ENCODE results near the gene SCG3.

The SCG3 gene

DNA sequence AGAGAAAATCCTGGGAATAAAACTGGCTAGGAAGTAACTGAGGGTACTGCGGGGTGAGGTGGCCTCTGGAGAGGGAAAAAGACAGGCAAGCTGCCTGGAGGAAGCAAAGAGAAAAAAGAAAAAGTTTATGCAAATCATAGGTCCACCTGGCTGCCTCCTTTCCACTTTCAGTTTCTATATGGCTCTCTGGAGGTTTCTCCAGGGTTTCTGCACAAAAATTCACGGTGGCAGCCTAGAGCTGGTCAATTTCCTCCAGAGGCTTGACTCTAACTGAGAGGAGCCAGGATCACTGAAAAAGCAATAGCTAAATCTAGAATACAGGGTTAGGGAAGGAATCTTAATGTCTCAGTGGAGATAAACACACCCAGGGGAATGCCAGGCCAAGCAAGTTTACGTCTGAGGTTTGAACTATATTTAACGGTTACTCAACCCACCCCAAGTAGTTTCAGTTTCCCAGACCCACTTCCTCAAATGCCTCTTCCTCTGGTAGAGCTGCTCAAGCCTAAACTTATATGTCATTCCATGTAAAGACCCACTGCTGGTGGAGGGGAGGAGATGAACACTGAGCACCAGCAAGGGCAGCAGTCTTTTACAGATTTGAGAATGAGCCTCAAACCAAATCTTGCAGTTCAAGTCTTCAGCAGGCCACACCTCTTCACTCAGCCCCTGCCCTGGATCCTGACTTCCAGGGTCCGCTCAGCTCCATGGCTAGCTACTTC lies 50.4 kb downstream of the SCG3 start:
- DNase-seq: no peak

DNA sequence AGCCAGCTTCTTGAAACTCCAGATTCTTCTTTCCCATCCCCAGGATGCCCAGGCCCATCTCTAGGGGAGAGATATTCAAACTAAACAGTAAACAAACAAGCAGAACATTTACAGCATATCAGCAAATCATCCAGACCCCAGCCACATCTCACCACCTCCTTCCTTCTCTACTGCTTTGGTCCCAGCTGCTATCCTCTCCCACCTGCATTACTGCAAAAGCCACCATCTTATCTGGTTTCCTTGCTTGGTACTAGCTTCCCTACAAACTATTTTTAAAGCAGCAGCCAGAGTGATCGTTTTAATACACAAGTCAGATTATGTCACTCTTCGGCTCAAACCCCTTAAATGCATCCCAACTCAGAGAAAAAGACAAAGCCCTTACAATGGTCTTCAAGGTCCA lies 51.3 kb downstream of the SCG3 start:
- DNase-seq: no peak

DNA sequence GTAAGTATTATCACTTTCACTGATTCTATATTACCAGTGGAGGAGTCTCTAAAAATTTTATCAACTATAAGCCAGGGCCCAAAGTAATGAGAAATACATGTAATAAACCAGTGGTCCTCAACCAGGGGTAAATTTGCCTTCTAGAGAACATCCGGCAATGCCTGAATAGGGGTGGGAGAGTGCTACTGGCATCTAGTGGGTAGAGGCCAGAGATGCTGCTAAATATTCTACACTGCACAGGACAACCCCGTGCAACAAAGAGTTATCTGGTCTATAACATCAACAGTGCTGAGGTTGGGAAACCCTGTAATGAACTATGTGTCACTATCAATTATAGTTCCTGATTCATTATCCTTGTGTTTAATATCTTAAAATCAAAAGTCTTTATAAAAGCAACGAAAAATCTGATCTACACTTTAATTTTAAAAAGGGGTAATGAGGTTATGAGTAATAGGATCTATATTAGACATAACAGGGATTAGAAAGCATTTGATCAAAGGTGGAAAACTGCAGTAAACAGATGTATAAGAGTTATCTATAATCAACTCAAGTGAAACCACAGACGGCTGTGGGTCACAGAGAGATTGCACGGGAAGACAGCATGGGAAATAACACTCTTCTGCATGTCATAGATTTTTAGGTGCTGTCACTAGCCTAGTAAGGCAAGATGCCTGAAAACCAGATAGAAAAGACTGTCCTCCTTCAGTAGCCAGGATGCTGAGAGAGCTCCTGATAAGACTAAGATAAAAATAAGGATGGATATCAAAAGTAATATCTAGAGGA lies 54.1 kb downstream of the SCG3 start:
- DNase-seq: no peak

DNA sequence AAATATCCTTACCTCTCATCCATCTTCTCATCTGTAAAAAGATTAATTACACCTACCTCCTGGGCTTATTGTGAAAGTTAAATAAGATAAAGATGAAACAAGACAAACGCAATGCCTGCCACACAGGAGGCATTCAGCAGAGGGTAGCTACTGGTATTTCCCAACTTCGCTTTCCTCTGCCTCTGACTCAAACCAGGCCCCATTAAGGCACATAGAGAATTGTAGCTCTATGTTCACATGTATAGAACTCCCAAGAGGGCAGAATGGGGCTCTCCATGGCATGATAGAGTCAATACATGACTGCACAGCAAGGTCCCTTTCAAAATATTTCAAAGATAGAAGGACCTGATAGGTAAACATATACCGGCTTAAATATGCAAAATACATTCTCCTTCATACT lies 54.8 kb downstream of the SCG3 start:
- DNase-seq: no peak

DNA sequence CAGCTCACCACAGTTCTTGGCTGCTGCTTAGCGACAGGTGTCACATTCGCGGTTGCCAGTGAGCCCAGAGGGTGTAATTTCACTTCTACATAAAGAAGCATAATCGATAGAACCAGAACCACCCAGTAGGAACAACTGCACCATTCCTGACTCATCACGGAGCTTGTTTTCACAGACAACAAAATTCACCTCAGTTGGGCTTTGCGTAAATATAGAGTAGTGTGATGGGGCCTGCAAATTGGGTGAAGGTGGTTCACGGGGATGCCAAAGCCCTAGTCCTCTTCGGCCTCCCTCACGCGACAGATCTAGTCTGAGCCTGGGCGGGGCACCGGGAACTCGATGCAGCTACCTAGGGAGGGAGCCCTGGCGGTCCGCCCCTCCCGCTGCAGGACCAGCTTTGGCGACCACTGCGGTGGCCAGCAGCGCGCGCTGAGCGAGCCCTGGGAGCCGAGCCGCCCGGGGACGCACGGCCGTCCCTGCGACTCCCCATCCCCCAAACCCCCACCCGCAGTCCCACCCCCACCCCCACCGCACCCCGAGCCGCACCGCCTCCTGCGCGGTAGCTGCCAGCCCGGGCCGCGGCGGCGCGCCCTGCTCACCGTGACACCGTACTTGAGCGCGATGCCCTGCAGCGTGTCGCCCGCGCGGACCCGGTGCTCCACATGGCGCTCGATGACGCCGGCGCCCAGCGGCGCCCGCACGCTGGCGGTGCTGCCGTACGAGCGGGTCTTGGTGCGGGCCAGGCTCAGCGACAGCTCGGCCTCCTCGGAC lies 55.6 kb downstream of the SCG3 start:
- DNase-seq: peak; percentile 57

DNA sequence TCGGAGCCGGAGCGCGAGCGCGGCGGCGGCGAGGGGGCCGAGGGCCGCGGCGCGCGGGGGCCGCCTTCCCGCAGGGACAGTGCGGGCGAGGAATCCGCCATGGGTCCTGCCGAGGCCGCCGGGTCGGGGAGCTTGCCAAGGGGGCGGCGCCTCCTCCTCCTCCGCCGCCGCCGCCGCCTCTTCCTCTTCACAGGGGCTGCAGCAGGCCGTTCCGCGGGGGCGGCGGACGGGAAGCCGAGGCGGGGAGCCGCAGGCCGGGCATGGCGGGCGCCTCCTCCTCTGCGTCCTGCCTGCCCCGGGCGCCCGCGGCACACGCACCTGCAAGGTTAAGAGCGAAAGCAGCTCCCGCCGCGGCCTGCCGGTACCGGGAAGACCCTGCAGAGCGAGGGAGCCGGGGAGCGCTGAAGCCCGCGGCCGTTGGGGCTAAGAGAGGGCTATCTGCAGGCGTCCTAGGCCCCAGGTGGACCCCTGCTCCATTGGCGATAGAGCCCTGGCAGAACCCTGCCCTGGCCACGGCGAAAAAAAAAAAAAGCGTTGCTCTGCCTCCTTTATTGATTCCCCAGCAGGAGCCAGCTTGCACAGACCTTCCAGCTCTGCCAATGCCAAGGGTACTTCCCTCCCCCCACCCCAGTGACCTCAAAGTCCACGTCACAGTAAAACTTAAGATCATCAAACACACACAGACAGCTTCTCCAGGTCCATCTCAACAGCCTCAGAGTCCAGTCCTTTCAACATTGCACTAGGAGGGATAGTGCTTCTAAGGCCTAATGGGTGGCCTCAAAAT lies 56.4 kb downstream of the SCG3 start, which contains the start of gene LYSMD2:
Gene LYSMD2, minus strand, starts transcription at position 134 of the 784 bp plus-strand sequence. Its CDS starts 33 bp downstream, at position 101.
- peak; percentile 64 to 74 for DNase-seq

DNA sequence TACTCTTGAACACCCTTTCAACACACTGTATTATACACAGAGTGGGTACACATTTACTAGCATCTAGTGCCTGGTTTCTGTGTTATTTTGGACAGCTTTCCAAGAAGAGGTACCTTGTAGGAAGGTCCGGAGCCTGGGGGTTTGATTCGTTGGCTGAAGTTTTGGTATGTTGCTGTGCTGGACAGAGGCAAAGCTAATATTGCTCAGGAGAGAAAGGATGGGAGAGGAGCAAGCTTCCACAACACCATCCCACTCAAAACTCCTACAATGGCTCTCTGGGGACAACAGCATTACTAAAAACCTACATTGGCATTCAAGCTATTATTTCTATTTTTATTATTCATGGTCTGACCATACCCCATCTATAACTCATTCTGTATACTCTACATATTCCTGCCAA lies 57.2 kb downstream of the SCG3 start:
- no peak for DNase-seq

DNA sequence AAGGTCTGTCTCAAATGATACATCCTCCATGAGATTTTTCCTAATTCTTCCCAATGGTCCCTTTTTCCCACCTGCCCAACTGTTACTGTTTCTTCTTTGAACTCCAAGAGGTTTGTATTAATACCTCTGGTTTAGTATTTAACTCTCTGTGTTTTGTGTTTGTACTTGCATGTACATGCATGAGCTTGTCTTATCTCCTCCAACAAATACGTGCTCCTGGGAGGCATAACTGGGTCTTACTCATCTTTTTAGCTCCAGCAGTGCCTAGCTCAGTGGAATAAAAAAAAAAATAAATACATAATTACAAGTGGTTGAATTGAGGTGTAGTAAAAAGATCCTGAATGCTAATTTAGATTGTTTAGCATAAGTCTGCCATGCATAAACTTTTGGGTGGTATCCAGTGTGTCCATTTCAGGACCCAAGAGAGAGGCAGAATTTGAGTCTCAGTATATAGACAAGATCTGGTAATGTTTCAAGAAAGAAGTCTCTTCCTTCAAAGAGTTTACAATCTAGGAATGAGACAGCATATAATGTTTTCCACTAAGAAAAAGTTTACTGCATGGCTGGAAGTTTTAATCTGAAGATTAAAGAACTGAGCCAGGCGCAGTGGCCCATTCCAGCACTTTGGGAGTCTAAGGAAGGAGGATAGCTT lies 57.9 kb downstream of the SCG3 start:
- no peak for DNase-seq

DNA sequence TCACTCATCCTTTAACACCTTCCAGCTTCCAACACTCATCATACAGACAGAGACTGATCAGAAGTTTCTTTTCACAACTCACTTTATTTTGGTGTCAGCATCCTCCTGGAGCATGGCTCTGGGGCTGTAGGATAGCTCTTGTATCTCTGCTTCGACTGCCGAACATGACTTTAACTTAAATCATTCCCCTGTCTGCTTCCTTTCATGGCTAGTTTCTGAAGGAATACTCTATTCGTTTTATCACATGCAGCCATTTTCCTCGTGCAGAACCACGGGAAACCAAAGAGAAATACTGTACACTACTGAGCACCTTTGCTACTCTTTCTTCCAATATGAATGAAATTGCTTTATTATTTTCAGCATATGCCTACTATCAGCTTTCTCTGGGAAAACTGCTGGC lies 68.0 kb downstream of the SCG3 start:
- DNase-seq: no peak

DNA sequence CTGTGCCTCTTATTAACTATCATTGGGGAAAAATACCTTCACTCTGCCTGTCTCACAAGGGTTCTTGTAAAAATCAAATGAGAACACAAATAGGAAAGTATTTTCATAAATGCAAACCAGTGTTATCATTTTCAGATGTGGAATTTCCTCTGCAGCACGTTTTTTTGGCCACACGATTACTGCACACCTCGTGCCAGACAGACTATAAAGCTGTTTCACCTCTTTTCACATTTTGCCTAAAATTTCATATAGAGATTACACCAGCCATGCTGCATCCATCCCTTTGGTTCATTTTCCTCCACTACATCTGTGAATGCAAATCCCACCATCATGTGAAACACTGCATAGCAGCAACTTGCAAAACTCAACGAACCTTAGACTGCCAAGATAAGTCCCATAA lies 68.9 kb downstream of the SCG3 start:
- no peak for DNase-seq

DNA sequence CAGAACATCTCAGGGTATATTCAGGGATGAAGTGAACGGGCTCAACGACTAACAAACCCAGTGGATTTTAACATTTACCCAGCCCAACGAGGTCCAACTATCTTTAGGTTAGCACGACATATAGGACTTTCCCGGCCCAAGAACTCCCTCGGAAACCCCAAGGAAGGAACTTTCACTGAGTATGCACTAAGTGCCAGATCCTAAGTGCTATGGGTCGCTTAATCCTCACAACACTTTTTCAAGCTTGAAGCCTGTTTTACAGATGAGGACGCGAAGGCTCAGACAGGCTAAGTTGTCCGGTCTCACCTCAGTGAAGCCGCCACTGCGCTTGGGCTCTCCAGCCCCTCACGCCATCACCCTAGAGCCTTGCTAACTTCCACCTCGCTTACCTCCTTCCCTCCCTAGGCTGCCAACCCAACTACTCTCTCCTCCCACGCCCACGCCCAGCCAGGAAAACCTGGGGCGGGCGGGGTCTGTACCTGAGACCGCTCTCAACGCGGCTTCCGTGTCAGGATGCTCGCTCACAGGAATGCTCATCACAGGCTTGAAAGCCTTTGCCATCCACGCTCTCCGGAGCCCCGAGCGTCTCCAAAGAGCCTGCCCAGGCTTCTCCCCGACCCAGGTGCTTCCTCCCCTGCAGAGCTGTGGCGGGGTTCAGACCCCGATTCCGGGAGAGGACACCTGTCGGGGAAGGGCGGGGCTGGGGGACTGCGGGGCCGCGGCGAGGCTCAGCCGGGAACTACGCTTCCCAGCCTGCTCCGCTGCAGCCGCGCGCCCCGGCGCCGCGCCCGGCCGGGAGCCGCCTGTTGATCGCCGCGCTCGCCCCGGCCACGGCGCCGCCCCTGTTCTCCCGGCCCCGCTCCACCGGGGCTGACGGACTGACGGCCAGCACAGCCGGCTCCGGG lies 69.7 kb downstream of the SCG3 start, which contains the start of gene TMOD2:
Gene TMOD2, plus strand, starts transcription at position 806 of the 905 bp plus-strand sequence. CDS start 14,845 bp downstream, outside the sequence.
- peak in 1 of 2 experiments; percentile 38 for DNase-seq

DNA sequence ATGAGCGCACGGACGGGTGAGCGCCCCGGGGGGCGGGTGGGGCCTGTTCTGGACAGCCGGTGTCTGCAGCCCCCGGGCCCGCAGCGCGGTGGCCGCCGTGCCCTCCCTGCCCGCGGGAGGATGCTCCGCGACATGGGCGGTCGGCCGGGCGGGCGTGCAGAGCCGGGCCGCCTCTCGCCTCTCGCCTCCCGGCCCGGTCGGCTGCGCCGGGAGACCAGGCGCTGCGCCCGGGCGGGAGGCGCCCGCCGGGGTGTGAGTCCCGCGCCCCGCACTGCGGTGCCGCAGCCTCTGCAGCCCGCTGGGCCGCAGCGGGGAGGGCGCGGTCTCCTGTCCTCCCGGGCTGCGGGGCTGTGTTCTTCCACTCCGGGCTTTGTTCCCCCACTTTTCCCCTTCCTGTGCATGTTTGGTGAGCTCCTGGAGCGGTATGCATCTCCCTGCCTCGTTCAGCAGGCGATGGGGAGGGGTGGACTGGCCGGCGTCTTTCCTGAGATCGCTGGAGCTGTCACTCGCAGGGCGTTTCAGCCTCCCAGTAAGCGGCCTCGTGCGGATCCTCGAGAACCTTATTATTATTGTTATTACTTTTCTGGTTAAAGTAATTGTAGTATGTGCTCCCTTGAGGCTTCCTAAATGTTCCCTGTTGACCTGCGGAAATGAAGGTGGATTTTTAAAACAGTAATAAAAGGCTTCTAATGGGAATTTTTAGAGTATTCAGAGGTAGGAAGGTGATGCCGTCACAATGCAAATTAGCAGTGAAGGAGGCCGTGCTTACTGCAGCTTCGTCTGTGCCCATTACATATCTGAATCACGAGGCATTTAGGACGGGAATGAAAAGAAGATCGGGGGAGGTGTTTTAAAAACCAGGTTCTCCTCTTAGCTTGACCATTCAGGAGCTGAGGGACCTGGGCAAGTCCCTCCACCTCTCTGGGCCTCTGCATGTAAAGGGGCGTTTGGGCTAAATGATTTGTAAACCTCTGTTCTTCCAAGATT lies 70.7 kb downstream of the SCG3 start:
- no peak for DNase-seq

DNA sequence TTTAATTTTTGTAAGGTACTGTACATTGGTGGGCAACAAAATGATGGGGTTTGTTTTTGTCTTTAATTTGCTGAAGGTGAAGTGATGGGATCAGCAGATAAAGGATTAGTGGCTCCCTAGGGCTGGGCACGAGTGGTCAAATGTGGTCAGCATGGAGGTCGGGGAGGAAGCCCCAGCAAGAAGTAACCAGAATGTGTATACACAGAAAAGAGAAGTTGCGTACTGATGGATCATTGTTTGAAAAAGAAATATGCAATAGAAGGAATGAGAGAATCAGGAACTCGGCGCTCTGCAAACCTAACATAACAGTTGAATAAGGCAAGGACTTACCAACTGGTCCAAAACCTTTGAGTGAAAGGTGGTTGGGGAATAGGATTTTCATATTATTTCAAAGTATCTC lies 71.6 kb downstream of the SCG3 start:
- no peak for DNase-seq

DNA sequence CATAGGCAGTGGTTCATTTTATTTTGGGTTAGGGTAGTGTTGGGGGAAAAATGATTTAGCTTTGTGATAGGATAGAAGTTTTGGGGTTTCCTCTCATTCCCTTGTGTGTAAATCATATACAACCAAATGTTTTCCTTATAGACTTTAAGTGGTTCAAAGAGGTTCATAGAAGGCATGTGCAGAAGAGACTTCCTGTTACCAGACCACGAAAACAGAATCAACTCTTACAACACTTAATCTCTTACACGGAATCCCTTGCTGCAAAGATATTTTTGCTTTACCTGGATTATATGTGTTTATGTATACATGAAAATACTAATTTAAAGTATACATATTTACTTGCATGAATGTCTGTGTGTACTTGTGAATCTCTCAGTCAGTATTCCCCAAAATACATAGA lies 73.0 kb downstream of the SCG3 start:
- DNase-seq: no peak

DNA sequence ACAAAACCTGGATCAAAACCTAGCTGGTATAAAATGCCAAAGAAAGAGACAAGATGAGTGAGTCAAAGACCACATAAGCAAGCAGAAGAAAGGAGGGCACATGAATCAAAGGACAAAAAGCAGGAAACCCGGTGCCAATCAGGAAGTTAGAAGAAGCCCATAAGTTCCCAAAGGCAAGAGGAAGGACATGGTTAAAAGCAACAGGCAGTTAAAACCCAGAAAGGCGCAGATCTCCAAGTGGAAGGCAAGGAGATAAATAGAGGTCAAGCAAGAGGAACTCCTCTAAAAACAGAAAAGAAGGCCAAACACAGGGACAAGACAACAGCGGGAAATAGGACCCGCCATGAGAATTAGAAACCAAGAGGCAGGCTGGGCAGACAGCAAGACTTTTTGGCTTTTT lies 74.5 kb downstream of the SCG3 start:
- DNase-seq: no peak

DNA sequence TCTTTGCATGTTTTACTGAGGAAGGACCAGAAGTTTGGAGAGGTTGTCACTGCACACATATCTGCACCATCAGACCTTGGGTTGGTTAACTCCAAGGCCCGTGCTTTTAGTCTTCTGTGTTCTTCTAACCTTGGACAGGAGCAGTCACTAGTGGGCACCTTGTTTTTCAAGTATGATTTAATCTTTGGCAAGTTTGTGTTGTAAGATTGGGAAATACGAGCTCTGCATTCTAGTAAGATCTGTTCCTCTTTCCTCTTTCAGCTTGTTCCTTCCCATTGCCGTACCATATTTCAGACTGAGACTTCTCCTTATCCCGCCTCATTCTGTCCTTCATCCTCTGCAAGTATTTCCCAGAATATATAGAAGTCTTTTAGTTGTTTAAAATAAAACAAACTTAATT lies 75.2 kb downstream of the SCG3 start:
- no peak for DNase-seq

DNA sequence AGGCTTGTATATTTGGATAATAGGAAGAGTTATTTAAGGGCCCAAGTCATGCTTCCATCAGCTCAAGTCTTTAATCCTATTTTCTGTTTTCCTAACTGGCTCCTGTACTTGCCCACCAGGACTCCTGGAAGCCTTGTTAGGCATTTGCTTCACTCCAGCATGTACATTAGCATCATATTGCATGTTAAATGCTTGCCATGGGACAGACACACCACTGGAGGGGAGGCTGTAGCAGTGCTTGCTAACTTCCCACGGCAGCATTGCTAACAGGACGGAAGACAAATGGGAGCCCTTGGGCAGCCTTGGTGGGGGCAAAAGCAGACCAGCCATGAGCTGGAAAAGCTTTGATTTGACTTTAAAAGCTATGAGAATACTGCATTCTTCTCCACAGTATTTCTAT lies 76.1 kb downstream of the SCG3 start:
- no peak for DNase-seq

DNA sequence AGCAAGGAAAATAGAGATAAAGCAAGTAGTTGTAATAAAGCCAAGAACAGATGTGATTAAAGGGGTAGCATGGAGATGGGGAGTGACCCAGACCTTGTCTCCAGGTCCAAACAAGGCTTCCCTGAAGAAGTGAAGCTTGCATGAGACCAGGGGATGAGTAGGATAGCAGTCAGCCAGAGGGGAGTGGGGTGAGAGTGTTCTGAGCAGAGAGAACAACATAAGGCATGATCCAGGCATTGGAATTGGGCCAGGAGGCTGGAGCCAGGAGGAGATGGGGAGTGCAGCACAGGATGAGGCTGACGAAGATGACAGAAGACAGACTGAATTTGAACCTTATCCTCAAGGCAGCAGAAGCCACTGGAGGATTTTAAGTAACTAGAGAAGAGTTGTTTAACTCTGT lies 77.3 kb downstream of the SCG3 start:
- DNase-seq: no peak

DNA sequence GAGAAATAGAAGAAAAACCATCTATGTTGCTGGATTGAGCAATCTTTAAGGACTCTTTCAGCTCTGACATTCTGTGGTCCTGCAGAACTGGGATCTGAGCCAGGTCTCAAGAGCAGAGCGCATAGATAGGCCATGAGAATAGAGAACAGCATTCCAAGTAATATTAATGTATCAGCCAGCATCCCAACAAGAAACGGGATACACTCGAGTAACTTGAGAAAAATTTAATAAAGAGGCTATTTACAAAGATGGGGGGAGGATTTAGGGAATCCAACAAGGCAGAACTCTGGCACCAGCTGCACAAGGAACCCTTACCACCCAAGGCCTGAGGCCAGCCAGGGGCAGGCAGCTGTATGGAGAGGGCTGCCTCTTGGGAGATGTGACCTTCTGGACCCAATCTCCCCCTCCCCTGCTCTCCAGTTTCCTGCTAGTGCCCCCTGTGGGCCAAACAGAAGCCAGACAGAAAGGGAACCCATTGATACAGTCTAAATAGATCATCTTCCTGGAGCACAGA lies 78.3 kb downstream of the SCG3 start:
- DNase-seq: no peak

DNA sequence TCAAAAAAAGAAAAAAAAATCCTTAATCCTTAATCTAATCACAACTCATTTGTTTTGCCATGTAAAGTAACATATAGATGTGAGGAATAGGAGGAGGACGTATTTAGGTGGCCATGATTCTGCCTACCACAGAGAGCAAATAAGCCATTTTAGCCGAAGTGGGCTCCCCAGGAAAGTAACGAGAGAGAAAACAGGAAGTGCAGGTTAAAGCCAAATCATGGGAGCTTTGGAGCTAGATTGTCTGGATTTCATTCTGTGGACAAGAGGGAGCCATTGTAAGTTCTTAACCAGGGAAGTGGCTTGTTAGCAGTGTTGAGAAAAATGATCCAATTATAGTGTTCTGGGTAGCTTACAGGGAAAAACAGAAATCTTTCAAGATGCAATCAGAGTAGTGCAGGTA lies 79.5 kb downstream of the SCG3 start:
- DNase-seq: no peak

Data from activated CD4-positive, alpha-beta T cell treated with anti-CD3 and anti-CD28 coated beads, Interleukin-2, amount 50 U/mL, for 4 hours (primary cell).